WTC11 (cell line): ENCODE measurements around the gene USP7. TPM values are rescaled to one million over a fixed set of nuclear protein-coding genes. Genes with fewer than 3 reads are reported as not detected.

ENCODE experiments used
- ATAC-seq: fragments of 200-7000 bp; cut with Tn5 transposase; 2 replicates; pipeline ENCODE4 v1.10.0; 2021; ENCODE audit warnings: mild to moderate bottlenecking, moderate library complexity
- CTCF ChIA-PET: fragments of 300-600 bp; sonication (Branson Sonifier 250); formaldehyde crosslinking; loops from one replicate; lab custom pipeline; 2021; ENCODE audit warnings: antibody characterized with exemption; lab: Charles Lee
- POLR2A ChIA-PET: fragments of 350-600 bp; sonication (Branson Sonifier 250); formaldehyde crosslinking; loops from one replicate; lab custom pipeline; 2021; ENCODE audit warnings: antibody characterized with exemption; lab: Charles Lee
- DNase-seq: peaks from one replicate; pipeline ENCODE4 v3.0.0; 2021; ENCODE audit warnings: low spot score
- H3K27ac Mint-ChIP-seq: 2 replicates; pipeline ENCODE4 v1.8.0; 2021; ENCODE audit warnings: mixed read lengths
- H3K27me3 Mint-ChIP-seq: 2 replicates; pipeline ENCODE4 v1.8.0; 2021; ENCODE audit warnings: low read depth, mild to moderate bottlenecking, moderate library complexity, mixed read lengths
- H3K36me3 Mint-ChIP-seq: 2 replicates; pipeline ENCODE4 v1.8.0; 2021; ENCODE audit warnings: mixed read lengths
- H3K4me1 Mint-ChIP-seq: 2 replicates; pipeline ENCODE4 v1.8.0; 2022; ENCODE audit warnings: mixed read lengths
- H3K4me3 Mint-ChIP-seq: 2 replicates; pipeline ENCODE4 v1.8.0; 2021; ENCODE audit warnings: mild to moderate bottlenecking, moderate library complexity, mixed read lengths
- H3K9me3 Mint-ChIP-seq: 2 replicates; pipeline ENCODE4 v1.8.0; 2021; ENCODE audit warnings: mixed read lengths
- CBFB ChIP-seq: sonication (generic); formaldehyde crosslinking; IDR thresholded peaks from 2 replicates; pipeline ENCODE4 v1.8.1; 2022; ENCODE audit warnings: mild to moderate bottlenecking, low read depth, missing genetic modification reagents
- EMX1 ChIP-seq: fragments of 250-450 bp; sonication (Bioruptor Pico); IDR thresholded peaks from 2 replicates; pipeline ENCODE4 v1.8.0; 2021; ENCODE audit warnings: mild to moderate bottlenecking
- ESRRA ChIP-seq: sonication (generic); formaldehyde crosslinking; IDR thresholded peaks from 2 replicates; pipeline ENCODE4 v1.8.1; 2022; ENCODE audit warnings: mild to moderate bottlenecking, missing genetic modification reagents, borderline replicate concordance
- JAZF1 ChIP-seq: fragments of 250-450 bp; sonication (Bioruptor Pico); IDR thresholded peaks from 2 replicates; pipeline ENCODE4 v1.9.0; 2021; ENCODE audit warnings: moderate library complexity, mild to moderate bottlenecking, inconsistent platforms
- NFYB ChIP-seq: sonication (generic); formaldehyde crosslinking; conservative IDR thresholded peaks from 2 replicates; pipeline ENCODE4 v1.8.0; 2022; ENCODE audit warnings: low read depth, missing genetic modification reagents
- TEAD4 ChIP-seq: sonication (generic); formaldehyde crosslinking; IDR thresholded peaks from 2 replicates; pipeline ENCODE4 v1.8.0; 2022; ENCODE audit warnings: mild to moderate bottlenecking, missing genetic modification reagents
- TP53 ChIP-seq: sonication (generic); formaldehyde crosslinking; IDR thresholded peaks from 2 replicates; pipeline ENCODE4 v1.8.1; 2023; ENCODE audit warnings: mild to moderate bottlenecking, missing genetic modification reagents
- ZBTB21 ChIP-seq: sonication (generic); formaldehyde crosslinking; IDR thresholded peaks from 2 replicates; pipeline ENCODE4 v1.8.1; 2023; ENCODE audit warnings: mild to moderate bottlenecking, missing genetic modification reagents, borderline replicate concordance
- ZNF138 ChIP-seq: sonication (generic); formaldehyde crosslinking; conservative IDR thresholded peaks from 2 replicates; pipeline ENCODE4 v1.8.1; 2022; ENCODE audit warnings: mild to moderate bottlenecking, moderate library complexity, missing genetic modification reagents
- ZNF219 ChIP-seq: sonication (generic); formaldehyde crosslinking; IDR thresholded peaks from 2 replicates; pipeline ENCODE4 v1.8.0; 2023; ENCODE audit warnings: missing genetic modification reagents, mild to moderate bottlenecking, borderline replicate concordance
- ZNF263 ChIP-seq: sonication (generic); formaldehyde crosslinking; IDR thresholded peaks from 2 replicates; pipeline ENCODE4 v1.8.1; 2022; ENCODE audit warnings: low read depth, mild to moderate bottlenecking, moderate library complexity, missing genetic modification reagents
- total RNA-seq: library from RNA; stranded (reverse); gene quantifications from 3 replicates; pipeline ENCODE4 v1.2.3, GENCODE V29; 2021
- TF ChIP-seq, protein P1 (sequence below): fragments of 250-450 bp; sonication (Bioruptor Pico); IDR thresholded peaks from 2 replicates; pipeline ENCODE4 v1.9.0; 2021; ENCODE audit warnings: mild to moderate bottlenecking
- TF ChIP-seq, protein P2 (sequence below): sonication (generic); formaldehyde crosslinking; IDR thresholded peaks from 2 replicates; pipeline ENCODE4 v1.8.1; 2022; ENCODE audit warnings: mild to moderate bottlenecking, moderate library complexity, missing genetic modification reagents
- TF ChIP-seq, protein P3 (sequence below): fragments of 250-450 bp; sonication (Bioruptor Pico); IDR thresholded peaks from 2 replicates; pipeline ENCODE4 v1.9.0; 2021; ENCODE audit warnings: mild to moderate bottlenecking, borderline replicate concordance
- TF ChIP-seq, protein P4 (sequence below): fragments of 200-600 bp; IDR thresholded peaks from 2 replicates; pipeline ENCODE4 v1.8.0; 2022; ENCODE audit warnings: antibody characterized with exemption
- TF ChIP-seq, protein P5 (sequence below): sonication (generic); formaldehyde crosslinking; IDR thresholded peaks from 2 replicates; pipeline ENCODE4 v1.8.1; 2023; ENCODE audit warnings: mild to moderate bottlenecking, missing genetic modification reagents

Gene USP7
- total RNA-seq, 1 experiment from 2014 or later: 211 TPM

DNA sequence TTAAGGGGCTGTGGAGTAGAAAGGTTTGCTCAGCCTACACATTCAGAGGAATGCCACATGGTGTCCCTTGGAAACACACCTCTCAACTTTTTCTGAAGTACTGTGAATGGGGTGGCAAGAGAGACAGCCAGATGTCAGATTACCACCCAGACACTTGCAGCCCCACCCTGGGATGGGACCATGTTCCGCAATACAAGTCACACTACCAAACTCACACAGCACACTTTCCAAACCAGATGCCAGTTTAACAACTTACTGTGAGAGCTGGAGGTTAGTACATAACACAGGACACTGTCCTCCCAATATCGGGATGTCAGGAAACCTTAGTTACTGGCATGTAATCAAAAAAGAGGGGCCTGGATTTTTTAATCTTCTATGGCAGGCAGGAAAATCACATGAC lies 7.9 kb downstream of the USP7 start (continued):
- TF ChIP-seq ESRRA (CRISPR knock-in tag) (no peak), ZNF138 (CRISPR knock-in tag) (no peak)
- TF ChIP-seq, protein P1, sequence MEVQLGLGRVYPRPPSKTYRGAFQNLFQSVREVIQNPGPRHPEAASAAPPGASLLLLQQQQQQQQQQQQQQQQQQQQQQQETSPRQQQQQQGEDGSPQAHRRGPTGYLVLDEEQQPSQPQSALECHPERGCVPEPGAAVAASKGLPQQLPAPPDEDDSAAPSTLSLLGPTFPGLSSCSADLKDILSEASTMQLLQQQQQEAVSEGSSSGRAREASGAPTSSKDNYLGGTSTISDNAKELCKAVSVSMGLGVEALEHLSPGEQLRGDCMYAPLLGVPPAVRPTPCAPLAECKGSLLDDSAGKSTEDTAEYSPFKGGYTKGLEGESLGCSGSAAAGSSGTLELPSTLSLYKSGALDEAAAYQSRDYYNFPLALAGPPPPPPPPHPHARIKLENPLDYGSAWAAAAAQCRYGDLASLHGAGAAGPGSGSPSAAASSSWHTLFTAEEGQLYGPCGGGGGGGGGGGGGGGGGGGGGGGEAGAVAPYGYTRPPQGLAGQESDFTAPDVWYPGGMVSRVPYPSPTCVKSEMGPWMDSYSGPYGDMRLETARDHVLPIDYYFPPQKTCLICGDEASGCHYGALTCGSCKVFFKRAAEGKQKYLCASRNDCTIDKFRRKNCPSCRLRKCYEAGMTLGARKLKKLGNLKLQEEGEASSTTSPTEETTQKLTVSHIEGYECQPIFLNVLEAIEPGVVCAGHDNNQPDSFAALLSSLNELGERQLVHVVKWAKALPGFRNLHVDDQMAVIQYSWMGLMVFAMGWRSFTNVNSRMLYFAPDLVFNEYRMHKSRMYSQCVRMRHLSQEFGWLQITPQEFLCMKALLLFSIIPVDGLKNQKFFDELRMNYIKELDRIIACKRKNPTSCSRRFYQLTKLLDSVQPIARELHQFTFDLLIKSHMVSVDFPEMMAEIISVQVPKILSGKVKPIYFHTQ (CRISPR knock-in tag): no peak

DNA sequence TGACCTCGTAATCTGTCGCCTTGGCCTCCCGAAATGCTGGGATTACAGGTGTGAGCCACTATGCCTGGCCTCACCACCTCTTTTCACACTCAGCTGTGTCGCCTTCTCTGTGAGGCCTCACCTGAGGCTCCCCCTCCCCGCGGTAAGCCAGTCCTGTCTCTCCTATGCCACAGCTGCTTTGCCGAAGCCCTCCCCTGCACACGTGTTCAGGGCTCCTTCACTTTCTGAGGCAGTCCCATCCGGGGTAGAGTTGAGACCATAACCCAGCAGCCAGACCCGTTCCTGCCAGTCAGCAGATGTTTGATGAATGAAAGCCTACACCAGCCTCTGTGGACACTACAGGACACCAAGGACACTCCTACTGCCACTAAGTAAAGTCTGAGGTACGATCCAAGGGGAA lies 10.6 kb downstream of the USP7 start:
- Mint-ChIP-seq H3K9me3 (no peaks in the 10 kb centered on the region), H3K27ac (peak overlapping the region; percentile 92), H3K4me1 (peaks cover 83% of the 10 kb centered on the region)

More for the DNA sequence above, 10.6 kb downstream of the USP7 start:
- CTCF ChIA-PET: interaction anchor here (1.0 to 9.6 kb wide), 3 partner anchors 18 to 60 kb away, joined by 3 to 131 read pairs (median 61); no protein-coding TSS in a partner anchor
- no peak for DNase-seq
- no peak for TF ChIP-seq NFYB (CRISPR knock-in tag)
- no peak for TF ChIP-seq TP53 (CRISPR knock-in tag)
- no peak for TF ChIP-seq ZBTB21
- TF ChIP-seq, protein P2, sequence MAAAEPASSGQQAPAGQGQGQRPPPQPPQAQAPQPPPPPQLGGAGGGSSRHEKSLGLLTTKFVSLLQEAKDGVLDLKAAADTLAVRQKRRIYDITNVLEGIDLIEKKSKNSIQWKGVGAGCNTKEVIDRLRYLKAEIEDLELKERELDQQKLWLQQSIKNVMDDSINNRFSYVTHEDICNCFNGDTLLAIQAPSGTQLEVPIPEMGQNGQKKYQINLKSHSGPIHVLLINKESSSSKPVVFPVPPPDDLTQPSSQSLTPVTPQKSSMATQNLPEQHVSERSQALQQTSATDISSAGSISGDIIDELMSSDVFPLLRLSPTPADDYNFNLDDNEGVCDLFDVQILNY (CRISPR knock-in tag): no peak
- TF ChIP-seq, protein P3, sequence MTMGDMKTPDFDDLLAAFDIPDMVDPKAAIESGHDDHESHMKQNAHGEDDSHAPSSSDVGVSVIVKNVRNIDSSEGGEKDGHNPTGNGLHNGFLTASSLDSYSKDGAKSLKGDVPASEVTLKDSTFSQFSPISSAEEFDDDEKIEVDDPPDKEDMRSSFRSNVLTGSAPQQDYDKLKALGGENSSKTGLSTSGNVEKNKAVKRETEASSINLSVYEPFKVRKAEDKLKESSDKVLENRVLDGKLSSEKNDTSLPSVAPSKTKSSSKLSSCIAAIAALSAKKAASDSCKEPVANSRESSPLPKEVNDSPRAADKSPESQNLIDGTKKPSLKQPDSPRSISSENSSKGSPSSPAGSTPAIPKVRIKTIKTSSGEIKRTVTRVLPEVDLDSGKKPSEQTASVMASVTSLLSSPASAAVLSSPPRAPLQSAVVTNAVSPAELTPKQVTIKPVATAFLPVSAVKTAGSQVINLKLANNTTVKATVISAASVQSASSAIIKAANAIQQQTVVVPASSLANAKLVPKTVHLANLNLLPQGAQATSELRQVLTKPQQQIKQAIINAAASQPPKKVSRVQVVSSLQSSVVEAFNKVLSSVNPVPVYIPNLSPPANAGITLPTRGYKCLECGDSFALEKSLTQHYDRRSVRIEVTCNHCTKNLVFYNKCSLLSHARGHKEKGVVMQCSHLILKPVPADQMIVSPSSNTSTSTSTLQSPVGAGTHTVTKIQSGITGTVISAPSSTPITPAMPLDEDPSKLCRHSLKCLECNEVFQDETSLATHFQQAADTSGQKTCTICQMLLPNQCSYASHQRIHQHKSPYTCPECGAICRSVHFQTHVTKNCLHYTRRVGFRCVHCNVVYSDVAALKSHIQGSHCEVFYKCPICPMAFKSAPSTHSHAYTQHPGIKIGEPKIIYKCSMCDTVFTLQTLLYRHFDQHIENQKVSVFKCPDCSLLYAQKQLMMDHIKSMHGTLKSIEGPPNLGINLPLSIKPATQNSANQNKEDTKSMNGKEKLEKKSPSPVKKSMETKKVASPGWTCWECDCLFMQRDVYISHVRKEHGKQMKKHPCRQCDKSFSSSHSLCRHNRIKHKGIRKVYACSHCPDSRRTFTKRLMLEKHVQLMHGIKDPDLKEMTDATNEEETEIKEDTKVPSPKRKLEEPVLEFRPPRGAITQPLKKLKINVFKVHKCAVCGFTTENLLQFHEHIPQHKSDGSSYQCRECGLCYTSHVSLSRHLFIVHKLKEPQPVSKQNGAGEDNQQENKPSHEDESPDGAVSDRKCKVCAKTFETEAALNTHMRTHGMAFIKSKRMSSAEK (CRISPR knock-in tag): no peak
- no peak for TF ChIP-seq ZNF263 (CRISPR knock-in tag)
- TF ChIP-seq TEAD4 (CRISPR knock-in tag): no peak
- no peak for TF ChIP-seq ZNF219 (CRISPR knock-in tag)
- no peak for TF ChIP-seq CBFB (CRISPR knock-in tag)
- no peak for TF ChIP-seq ZNF138 (CRISPR knock-in tag)
- TF ChIP-seq, protein P4, sequence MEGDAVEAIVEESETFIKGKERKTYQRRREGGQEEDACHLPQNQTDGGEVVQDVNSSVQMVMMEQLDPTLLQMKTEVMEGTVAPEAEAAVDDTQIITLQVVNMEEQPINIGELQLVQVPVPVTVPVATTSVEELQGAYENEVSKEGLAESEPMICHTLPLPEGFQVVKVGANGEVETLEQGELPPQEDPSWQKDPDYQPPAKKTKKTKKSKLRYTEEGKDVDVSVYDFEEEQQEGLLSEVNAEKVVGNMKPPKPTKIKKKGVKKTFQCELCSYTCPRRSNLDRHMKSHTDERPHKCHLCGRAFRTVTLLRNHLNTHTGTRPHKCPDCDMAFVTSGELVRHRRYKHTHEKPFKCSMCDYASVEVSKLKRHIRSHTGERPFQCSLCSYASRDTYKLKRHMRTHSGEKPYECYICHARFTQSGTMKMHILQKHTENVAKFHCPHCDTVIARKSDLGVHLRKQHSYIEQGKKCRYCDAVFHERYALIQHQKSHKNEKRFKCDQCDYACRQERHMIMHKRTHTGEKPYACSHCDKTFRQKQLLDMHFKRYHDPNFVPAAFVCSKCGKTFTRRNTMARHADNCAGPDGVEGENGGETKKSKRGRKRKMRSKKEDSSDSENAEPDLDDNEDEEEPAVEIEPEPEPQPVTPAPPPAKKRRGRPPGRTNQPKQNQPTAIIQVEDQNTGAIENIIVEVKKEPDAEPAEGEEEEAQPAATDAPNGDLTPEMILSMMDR: no peak
- TF ChIP-seq JAZF1: no peak
- TF ChIP-seq, protein P5, sequence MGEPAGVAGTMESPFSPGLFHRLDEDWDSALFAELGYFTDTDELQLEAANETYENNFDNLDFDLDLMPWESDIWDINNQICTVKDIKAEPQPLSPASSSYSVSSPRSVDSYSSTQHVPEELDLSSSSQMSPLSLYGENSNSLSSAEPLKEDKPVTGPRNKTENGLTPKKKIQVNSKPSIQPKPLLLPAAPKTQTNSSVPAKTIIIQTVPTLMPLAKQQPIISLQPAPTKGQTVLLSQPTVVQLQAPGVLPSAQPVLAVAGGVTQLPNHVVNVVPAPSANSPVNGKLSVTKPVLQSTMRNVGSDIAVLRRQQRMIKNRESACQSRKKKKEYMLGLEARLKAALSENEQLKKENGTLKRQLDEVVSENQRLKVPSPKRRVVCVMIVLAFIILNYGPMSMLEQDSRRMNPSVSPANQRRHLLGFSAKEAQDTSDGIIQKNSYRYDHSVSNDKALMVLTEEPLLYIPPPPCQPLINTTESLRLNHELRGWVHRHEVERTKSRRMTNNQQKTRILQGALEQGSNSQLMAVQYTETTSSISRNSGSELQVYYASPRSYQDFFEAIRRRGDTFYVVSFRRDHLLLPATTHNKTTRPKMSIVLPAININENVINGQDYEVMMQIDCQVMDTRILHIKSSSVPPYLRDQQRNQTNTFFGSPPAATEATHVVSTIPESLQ: no peak
- TF ChIP-seq EMX1: no peak
- Mint-ChIP-seq H3K27me3 (no peaks in the 10 kb centered on the region), H3K36me3 (no peaks in the 10 kb centered on the region), H3K4me3 (no peak overlapping the region)
- POLR2A ChIA-PET: no interaction called here
- ATAC-seq: no peak
